Measurements from ENCODE around the gene HLCS. TPM values are rescaled to one million over a fixed set of nuclear protein-coding genes. Genes with fewer than 3 reads are reported as not detected.

The HLCS gene
- polyA plus RNA-seq, 1 donor (not counting 4 experiments of a cell fraction or from before 2014, with no cell fraction given) = 11.5 TPM

- peak; percentile 61 for DNase-seq (ENCODE audit: low read depth, low spot score)
- H3K36me3 ChIP-seq (ENCODE audit: control insufficient read depth in 2 of 2, extremely low read depth in 1 of 2, insufficient read depth in 2 of 2, low read length in 2 of 2) = no peaks in the 10 kb centered on the region
- TF ChIP-seq EZH2 (IDR thresholded peaks at IDR 0.05; ENCODE audit: low read length) (no peak), CTCF (optimal IDR thresholded peaks at IDR 0.05 in 1 of 3, IDR thresholded peaks at IDR 0.05 in 1 of 3, conservative IDR thresholded peaks at IDR 0.05 in 1 of 3; ENCODE audit: extremely low read depth in 1 of 3, insufficient read depth in 2 of 3, low read length in 3 of 3) (peak; percentile 15 to 50 (median 42))
- peak overlapping the region; percentile 27 for H2AFZ ChIP-seq (ENCODE audit: control insufficient read depth, low read length)
- H3K4me2 ChIP-seq (ENCODE audit: control insufficient read depth, extremely low read depth, insufficient read depth, low read depth, low read length) = peak overlapping the region; percentile 49
- H3K4me1 ChIP-seq (ENCODE audit: control insufficient read depth, extremely low read depth, insufficient read depth, low read length) = peaks cover 13% of the 10 kb centered on the region
- no peak overlapping the region for H3K4me3 ChIP-seq (ENCODE audit: control insufficient read depth in 2 of 3, extremely low read depth in 1 of 3, insufficient read depth in 2 of 3, low read depth in 1 of 3, low read length in 3 of 3)
- H3K27me3 ChIP-seq (ENCODE audit: control insufficient read depth, extremely low read depth, insufficient read depth, low read length) = peaks cover 4% of the 10 kb centered on the region
- H3K79me2 ChIP-seq (ENCODE audit: control insufficient read depth, insufficient read depth, low read length) = no peaks in the 10 kb centered on the region
- peak overlapping the region; percentile 9 for H3K9ac ChIP-seq (ENCODE audit: control insufficient read depth, extremely low read depth, insufficient read depth, low read length)
- no peak overlapping the region for H3K27ac ChIP-seq (ENCODE audit: control insufficient read depth, insufficient read depth, low read length)
- no peaks in the 10 kb centered on the region for H4K20me1 ChIP-seq (ENCODE audit: control insufficient read depth, extremely low read depth, insufficient read depth, low read length)
- H3K9me3 ChIP-seq (ENCODE audit: control insufficient read depth, low read depth, low read length) = no peaks in the 10 kb centered on the region
- FAIRE-seq = peak; percentile 86
- dilution Hi-C loops (cut with MboI; ENCODE audit: extremely low pct_ligation_motif_present, low sequenced_read_pairs) = no loop called here
- no peaks in the 10 kb centered on the region for H3K9me1 ChIP-seq (ENCODE audit: control insufficient read depth, extremely low read depth, insufficient read depth, low read length)
Measured at GRCh38 chr21:36718951-36719501, 247.4 kb downstream of the HLCS start.

GRCh38 chr21:36717976-36718375, 248.5 kb downstream of the HLCS start:
- H3K9me1 ChIP-seq (ENCODE audit: control insufficient read depth, extremely low read depth, insufficient read depth, low read length) = no peaks in the 10 kb centered on the region
- TF ChIP-seq CTCF (optimal IDR thresholded peaks at IDR 0.05 in 1 of 3, IDR thresholded peaks at IDR 0.05 in 1 of 3, conservative IDR thresholded peaks at IDR 0.05 in 1 of 3; ENCODE audit: extremely low read depth in 1 of 3, insufficient read depth in 2 of 3, low read length in 3 of 3) (no peak), EZH2 (IDR thresholded peaks at IDR 0.05; ENCODE audit: low read length) (no peak)
- H3K36me3 ChIP-seq (ENCODE audit: control insufficient read depth in 2 of 2, extremely low read depth in 1 of 2, insufficient read depth in 2 of 2, low read length in 2 of 2) = no peaks in the 10 kb centered on the region
- H2AFZ ChIP-seq (ENCODE audit: control insufficient read depth, low read length) = no peak overlapping the region
- H3K79me2 ChIP-seq (ENCODE audit: control insufficient read depth, insufficient read depth, low read length) = no peaks in the 10 kb centered on the region
- no peak for FAIRE-seq
- no peak overlapping the region for H3K9ac ChIP-seq (ENCODE audit: control insufficient read depth, extremely low read depth, insufficient read depth, low read length)
- peaks cover under 1% of the 10 kb centered on the region for H3K27me3 ChIP-seq (ENCODE audit: control insufficient read depth, extremely low read depth, insufficient read depth, low read length)
- dilution Hi-C loops (cut with MboI; ENCODE audit: extremely low pct_ligation_motif_present, low sequenced_read_pairs) = no loop called here
- no peak overlapping the region for H3K27ac ChIP-seq (ENCODE audit: control insufficient read depth, insufficient read depth, low read length)
- H3K4me1 ChIP-seq (ENCODE audit: control insufficient read depth, extremely low read depth, insufficient read depth, low read length) = peaks cover 13% of the 10 kb centered on the region
- no peak overlapping the region for H3K4me2 ChIP-seq (ENCODE audit: control insufficient read depth, extremely low read depth, insufficient read depth, low read depth, low read length)
- H3K4me3 ChIP-seq (ENCODE audit: control insufficient read depth in 2 of 3, extremely low read depth in 1 of 3, insufficient read depth in 2 of 3, low read depth in 1 of 3, low read length in 3 of 3) = no peak overlapping the region
- no peak for DNase-seq (ENCODE audit: low read depth, low spot score)
- H4K20me1 ChIP-seq (ENCODE audit: control insufficient read depth, extremely low read depth, insufficient read depth, low read length) = no peaks in the 10 kb centered on the region
- no peaks in the 10 kb centered on the region for H3K9me3 ChIP-seq (ENCODE audit: control insufficient read depth, low read depth, low read length)
